Panc1 (cell line): Measurements from ENCODE around the gene WNT9A. TPM values are rescaled to one million over a fixed set of nuclear protein-coding genes. Genes with fewer than 3 reads are reported as not detected.

Experiments used
- ATAC-seq: fragments of 200-7000 bp; cut with Tn5 transposase; 2 replicates; pipeline ENCODE4 v1.9.1; 2020; ENCODE audit warnings: mild to moderate bottlenecking, moderate library complexity
- BruUV-seq: library from RNA; stranded (reverse); fragments of 400-500 nt; replicated peaks from 2 replicates; lab custom pipeline; 2021; lab: Mats Ljungman, UMichigan
- CTCF ChIA-PET: fragments of 300-600 bp; sonication (Branson Sonifier 250); formaldehyde crosslinking; loops from one replicate; lab custom pipeline; 2022; ENCODE audit warnings: antibody characterized with exemption; lab: Charles Lee
- POLR2A ChIA-PET: fragments of 300-600 bp; sonication (Branson Sonifier 250); formaldehyde crosslinking; loops from one replicate; lab custom pipeline; 2022; ENCODE audit warnings: antibody characterized with exemption; lab: Charles Lee
- DNase-seq: peaks from one replicate; pipeline ENCODE4 v3.0.0-alpha.2; 2010; ENCODE audit warnings: low read depth, low spot score
- H3K27ac ChIP-seq: 2 replicates; pipeline ENCODE4 v1.5.1; 2011; ENCODE audit warnings: mild to moderate bottlenecking, low read length, inconsistent platforms
- H3K27me3 ChIP-seq: fragments of 200-500 bp; sonication (Bioruptor generic); 2 replicates; pipeline ENCODE4 v1.6.0; 2014; ENCODE audit warnings: low read length, inconsistent platforms; ENCODE audit not compliant: control insufficient read depth, insufficient read depth
- H3K36me3 ChIP-seq: fragments of 200-500 bp; sonication (Bioruptor generic); 2 replicates; pipeline ENCODE4 v1.5.1; 2014; ENCODE audit warnings: inconsistent platforms, mild to moderate bottlenecking, low read length, moderate library complexity; ENCODE audit not compliant: control insufficient read depth, insufficient read depth
- H3K4me1 ChIP-seq: 2 replicates; pipeline ENCODE4 v1.5.1; 2011; ENCODE audit warnings: inconsistent platforms, mild to moderate bottlenecking, low read length, moderate library complexity; ENCODE audit not compliant: control insufficient read depth, insufficient read depth
- H3K4me3 ChIP-seq, 2 experiments: 2 replicates each; pipeline ENCODE4 v1.5.1; 2011 to 2012; ENCODE audit warnings: low read depth in 2 of 2, low read length in 2 of 2, mild to moderate bottlenecking in 2 of 2, inconsistent platforms in 1 of 2, moderate library complexity in 1 of 2
- H3K9me3 ChIP-seq: fragments of 200-500 bp; sonication (Bioruptor generic); 2 replicates; pipeline ENCODE4 v1.5.1; 2014; ENCODE audit warnings: low read depth, mild to moderate bottlenecking, inconsistent platforms, low read length, moderate library complexity; ENCODE audit not compliant: control insufficient read depth, insufficient read depth
- CTCF ChIP-seq: fragments of 450-650 bp; IDR thresholded peaks from 2 replicates; pipeline ENCODE4 v1.5.1; 2017; ENCODE audit warnings: mild to moderate bottlenecking
- POLR2AphosphoS5 ChIP-seq: IDR thresholded peaks from 2 replicates; pipeline ENCODE4 v1.6.1; 2012; ENCODE audit warnings: mild to moderate bottlenecking, low read depth, low read length, moderate library complexity
- REST ChIP-seq, 2 experiments: IDR thresholded peaks; 2 replicates each; pipeline ENCODE4 v1.6.1; 2011 to 2012; ENCODE audit warnings: low read depth in 2 of 2, control low read depth in 1 of 2, low read length in 1 of 2, mild to moderate bottlenecking in 1 of 2, moderate library complexity in 1 of 2; ENCODE audit not compliant: insufficient read depth in 1 of 2
- SIN3A ChIP-seq: IDR thresholded peaks from 2 replicates; pipeline ENCODE4 v1.6.1; 2012; ENCODE audit warnings: low read depth, mild to moderate bottlenecking, low read length, moderate library complexity, borderline replicate concordance; ENCODE audit not compliant: insufficient read depth
- TCF7L2 ChIP-seq: IDR thresholded peaks from 2 replicates; pipeline ENCODE4 v1.6.1; 2011; ENCODE audit warnings: mild to moderate bottlenecking, low read depth, low read length, inconsistent platforms
- in situ Hi-C: cut with HindIII; loops from 2 replicates; pipeline ENCODE4 v1.10.0; 2016; ENCODE audit warnings: low sequenced_read_pairs, low pct_unique_long_range_greater_than_20kb
- intact Hi-C: fragments of 100-400 bp; cut with micrococcal nuclease; formaldehyde crosslinking; loops from one replicate; pipeline ENCODE4 v1.10.0; 2022; ENCODE audit not compliant: unreplicated experiment
- total RNA-seq: library from RNA; stranded (reverse); gene quantifications from one replicate; pipeline ENCODE4 v1.2.1, GENCODE V29; 2021; ENCODE audit not compliant: unreplicated experiment

WNT9A gene
- total RNA-seq, 1 experiment from 2014 or later = 26.5 TPM

- intact Hi-C loops (loop anchor here (2.0 to 10.0 kb wide), 3 partner anchors 151 to 464 kb away; no protein-coding TSS in a partner anchor), in situ Hi-C loops (no loop called here)
- ChIA-PET CTCF (interaction anchor here (0.5 to 0.6 kb wide), 3 partner anchors 151 to 181 kb away, joined by 3 to 12 read pairs (median 4); no protein-coding TSS in a partner anchor), POLR2A (interaction anchor here (0.7 kb wide), 1 partner anchor 41 kb away, joined by 3 read pairs; no protein-coding TSS in a partner anchor)
- peak; percentile 60 for ATAC-seq
- TF ChIP-seq CTCF = no peak
- BruUV-seq = no TSS peak
- Histone ChIP-seq H3K27me3 (no peaks in the 10 kb centered on the region), H3K36me3 (no peaks in the 10 kb centered on the region), H3K4me1 (peaks cover 42% of the 10 kb centered on the region), H3K27ac (peak overlapping the region; percentile 79), H3K9me3 (no peaks in the 10 kb centered on the region), H3K4me3 (peak overlapping the region; percentile 71 to 91)
- no peak for DNase-seq
These were observed 1.7 kb downstream of the WNT9A start for GRCh38 chr1:227945891-227946623.

GRCh38 chr1:227944931-227945890 is 2.5 kb downstream of the WNT9A start:
- ChIA-PET CTCF (interaction anchor here (0.5 kb wide), 1 partner anchor 180 kb away, joined by 4 read pairs; no protein-coding TSS in a partner anchor), POLR2A (interaction anchor here (0.6 to 0.7 kb wide), 2 partner anchors 40 to 186 kb away, joined by 3 to 4 read pairs; no protein-coding TSS in a partner anchor)
- H3K9me3 ChIP-seq = no peaks in the 10 kb centered on the region
- H3K4me3 ChIP-seq = peak overlapping the region; percentile 71 to 91
- in situ Hi-C loops (no loop called here), intact Hi-C loops (loop anchor here (5.0 to 10.0 kb wide), 2 partner anchors 150 to 463 kb away; no protein-coding TSS in a partner anchor)
- BruUV-seq = no TSS peak
- TF ChIP-seq REST (IDR thresholded peaks at IDR 0.05; ENCODE audit: insufficient read depth in 1 of 2, low read depth in 2 of 2, low read length in 1 of 2) = no peak
- TF ChIP-seq POLR2AphosphoS5 = no peak
- TF ChIP-seq SIN3A = no peak
- TF ChIP-seq CTCF = no peak
- no peak for TF ChIP-seq TCF7L2
- no peaks in the 10 kb centered on the region for H3K27me3 ChIP-seq
- no peaks in the 10 kb centered on the region for H3K36me3 ChIP-seq
- peak overlapping the region; percentile 79 for H3K27ac ChIP-seq
- peaks cover 43% of the 10 kb centered on the region for H3K4me1 ChIP-seq
- DNase-seq (no peak), ATAC-seq (no peak)
